Adrenal gland (tissue), 12 donors: ENCODE results near the gene KLHL26. TPM values are rescaled to one million over a fixed set of nuclear protein-coding genes. Genes with fewer than 3 reads are reported as not detected.

ENCODE experiments used
- DNase-seq, 7 donors: peaks; one replicate each; pipeline ENCODE4 v3.0.0-alpha.2; 2019 to 2020
- H3K27ac ChIP-seq, 5 donors: fragments of 200-600 bp; sonication (generic) in 4 of 5; 1 replicate in 3 of 5; 2 replicates in 2 of 5; pipeline versions ENCODE4 v1.5.1 to v1.8.0; 2016 to 2020; ENCODE audit warnings: mild to moderate bottlenecking in 1 of 5
- H3K27me3 ChIP-seq: fragments of 200-600 bp; 2 replicates; pipeline ENCODE4 v1.8.0; 2021
- H3K36me3 ChIP-seq, 2 donors: fragments of 200-600 bp; replicated peaks in 1 of 2; 1 replicate in 1 of 2; 2 replicates in 1 of 2; pipeline versions ENCODE4 v1.5.1 to v1.8.0; 2018 to 2022
- H3K4me1 ChIP-seq, 2 donors: fragments of 200-600 bp; replicated peaks in 1 of 2; 1 replicate in 1 of 2; 2 replicates in 1 of 2; pipeline versions ENCODE4 v1.5.1 to v1.8.0; 2018 to 2021
- H3K4me3 ChIP-seq, 4 donors: fragments of 200-600 bp; sonication (generic) in 3 of 4; one replicate each; pipeline ENCODE4 v1.5.1; 2016 to 2018
- H3K9me3 ChIP-seq, 3 donors: fragments of 200-600 bp; sonication (generic) in 1 of 3; replicated peaks in 1 of 3; 1 replicate in 2 of 3; 2 replicates in 1 of 3; pipeline versions ENCODE4 v1.5.1 to v1.8.0; 2016 to 2021
- POLR2A ChIP-seq, 2 donors: fragments of 450-650 bp; IDR thresholded peaks; one replicate each; pipeline ENCODE4 v1.6.1; 2017; ENCODE audit warnings: antibody characterized with exemption in 2 of 2, mild to moderate bottlenecking in 2 of 2, moderate library complexity in 1 of 2
- WGBS, 4 donors: extraction: QIAGEN DNeasy Blood & Tissue Kit in 2 of 4; methylation state at CpG; one replicate each; pipeline versions ENCODE4 v1.1.5 to v1.1.7; 2013 to 2017; 5-methylcytosine and 5-hydroxymethylcytosine counted together
- intact Hi-C, 2 donors: fragments of 100-400 bp; cut with DNase I; formaldehyde crosslinking; loops; one replicate each; pipeline versions ENCODE4 v1.14.1 to v1.15.0; 2022 to 2023
- polyA plus RNA-seq, 3 donors: library from polyadenylated mRNA; stranded (reverse); fragments of 200-250 nt in 2 of 3; fragments of 350-450 nt in 1 of 3; fragmentation: Illumina TruSeq in 1 of 3; extraction: RNeasy Lipid Tissue Mini Kit (QIAGEN cat#74804) in 1 of 3; gene quantifications; one replicate each; pipeline ENCODE4 v1.2.3, GENCODE V29; 2013 to 2014
- small RNA-seq, 2 donors: library from RNA; depleted of rRNA; stranded (forward); fragments of <200 nt; gene quantifications; one replicate each; pipeline ENCODE3, GENCODE V24; 2016
- total RNA-seq, 9 donors: library from RNA; depleted of rRNA in 4 of 9; stranded (reverse); fragments of >200 nt in 4 of 9; fragments of 120-200 nt in 1 of 9; fragmentation: NEBNext Ultra II Directional in 1 of 9; extraction: Animal tissue kit (Norgen Biotek cat#: 25700) in 1 of 9; gene quantifications; one replicate each; pipeline versions ENCODE4 v1.1.0 to v1.2.4, GENCODE V29; 2013 to 2023
- TF ChIP-seq, protein P1 (sequence below), 6 experiments: fragments of 450-650 bp in 4 of 6; fragments of 200-600 bp in 2 of 6; sonication (generic) in 1 of 6; IDR thresholded peaks; 1 replicate in 5 of 6; 2 replicates in 1 of 6; pipeline versions ENCODE4 v1.5.1 to v1.8.0; 2016 to 2021; ENCODE audit warnings: antibody characterized with exemption in 6 of 6, mild to moderate bottlenecking in 2 of 6, moderate library complexity in 1 of 6
- donor health status: healthy with polysubstance abuse.
- donor health status: Bipolar disorder and iron deficiency.
- donor health status: DM: yes; HTN: yes; CAD: no.
- donor health status: DM: no; HTN: no; CAD: no.
- donor health status: DM: no; HTN: no; CAD: no.
- donor health status: DM: yes; HTN: yes; CAD: no.

Gene KLHL26
- total and polyA plus RNA-seq, 12 donors: 1.4 to 15.2 (median 8.2) TPM

DNA sequence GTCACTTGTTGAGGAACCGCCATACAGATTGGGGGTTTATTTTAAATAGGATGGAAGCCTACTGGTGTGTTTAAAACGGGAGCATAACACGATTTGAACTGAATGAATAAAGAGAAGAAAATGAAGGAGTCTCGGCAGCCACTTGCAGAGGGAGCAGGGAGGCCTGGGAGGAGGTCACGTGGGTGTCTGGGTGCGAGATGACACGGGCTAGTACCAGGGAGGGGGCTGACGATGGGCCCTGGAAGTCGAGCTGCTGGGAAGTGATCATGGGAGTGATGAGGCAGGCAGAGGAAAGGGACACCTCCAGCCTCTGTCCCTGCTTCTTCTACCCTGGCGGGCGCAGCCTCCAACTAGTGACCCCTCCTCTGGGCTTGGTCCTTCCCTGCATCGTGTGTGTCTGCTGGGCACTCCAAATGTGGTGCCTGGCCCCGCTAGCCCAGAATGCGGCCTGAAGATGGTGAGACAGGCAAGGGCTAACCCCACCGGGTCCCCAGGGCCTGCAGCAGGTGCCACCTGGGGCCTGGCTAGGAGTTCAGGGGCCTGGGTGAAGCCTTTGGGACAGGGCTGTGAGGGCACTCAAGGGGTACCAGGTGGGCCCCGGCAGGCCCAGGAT is 82.1 kb downstream of the KLHL26 start:
- Histone ChIP-seq H3K4me1 (peaks cover under 1 to 11% of the 10 kb centered on the region in 2 donors), H3K27me3 (no peaks in the 10 kb centered on the region), H3K27ac (no peak overlapping the region), H3K4me3 (no peak overlapping the region), H3K9me3 (no peaks in the 10 kb centered on the region), H3K36me3 (no peaks in the 10 kb centered on the region)
- 84 to 96% (median 88%) methylated on average over 11 to 16 of the region's 16 CpGs for WGBS, 4 donors
- no peak for DNase-seq
- intact Hi-C loops: no loop called here
- TF ChIP-seq, protein P1, sequence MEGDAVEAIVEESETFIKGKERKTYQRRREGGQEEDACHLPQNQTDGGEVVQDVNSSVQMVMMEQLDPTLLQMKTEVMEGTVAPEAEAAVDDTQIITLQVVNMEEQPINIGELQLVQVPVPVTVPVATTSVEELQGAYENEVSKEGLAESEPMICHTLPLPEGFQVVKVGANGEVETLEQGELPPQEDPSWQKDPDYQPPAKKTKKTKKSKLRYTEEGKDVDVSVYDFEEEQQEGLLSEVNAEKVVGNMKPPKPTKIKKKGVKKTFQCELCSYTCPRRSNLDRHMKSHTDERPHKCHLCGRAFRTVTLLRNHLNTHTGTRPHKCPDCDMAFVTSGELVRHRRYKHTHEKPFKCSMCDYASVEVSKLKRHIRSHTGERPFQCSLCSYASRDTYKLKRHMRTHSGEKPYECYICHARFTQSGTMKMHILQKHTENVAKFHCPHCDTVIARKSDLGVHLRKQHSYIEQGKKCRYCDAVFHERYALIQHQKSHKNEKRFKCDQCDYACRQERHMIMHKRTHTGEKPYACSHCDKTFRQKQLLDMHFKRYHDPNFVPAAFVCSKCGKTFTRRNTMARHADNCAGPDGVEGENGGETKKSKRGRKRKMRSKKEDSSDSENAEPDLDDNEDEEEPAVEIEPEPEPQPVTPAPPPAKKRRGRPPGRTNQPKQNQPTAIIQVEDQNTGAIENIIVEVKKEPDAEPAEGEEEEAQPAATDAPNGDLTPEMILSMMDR (IDR thresholded peaks at IDR 0.05): no peak
- no peak for TF ChIP-seq POLR2A (IDR thresholded peaks at IDR 0.05)

DNA sequence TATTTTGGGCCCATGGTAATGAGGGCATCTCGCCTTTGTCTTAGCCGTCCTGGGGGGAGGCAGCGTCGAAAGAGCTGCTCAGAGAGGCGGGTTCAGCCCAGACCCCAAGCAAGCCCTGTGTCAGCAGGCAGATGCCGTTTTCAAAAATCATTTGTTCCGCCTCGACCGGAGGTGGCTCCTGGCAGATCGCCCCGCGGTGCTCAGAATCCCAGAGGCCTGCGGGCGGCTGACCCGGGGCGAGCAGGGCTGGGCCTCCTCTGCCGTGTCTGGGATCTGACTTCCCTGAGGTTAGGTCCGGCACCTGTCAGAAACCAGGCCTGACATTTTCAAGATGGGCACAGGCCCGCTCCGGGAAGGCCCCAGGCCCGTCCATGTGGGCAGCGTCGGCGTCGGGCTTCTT is 82.7 kb downstream of the KLHL26 start:
- TF ChIP-seq, protein P1 (IDR thresholded peaks at IDR 0.05): no peak
- no peak for TF ChIP-seq POLR2A (IDR thresholded peaks at IDR 0.05)
- H3K36me3 ChIP-seq: no peaks in the 10 kb centered on the region
- no peak overlapping the region for H3K27ac ChIP-seq
- H3K9me3 ChIP-seq: no peaks in the 10 kb centered on the region
- 89 to 91% (median 90%) methylated on average over 20 to 25 of the region's 25 CpGs for WGBS, 4 donors
- H3K4me3 ChIP-seq: no peak overlapping the region
- no peaks in the 10 kb centered on the region for H3K27me3 ChIP-seq
- peaks cover 0 to 10% of the 10 kb centered on the region in 2 donors for H3K4me1 ChIP-seq
- intact Hi-C loops: no loop called here
- DNase-seq: no peak

Small RNA genes within 50 kb of the gene (small RNA-seq; reads per million reads assigned to genes)
- 0 reads per million in 2 donors for gene RN7SL155P

Other genes starting within 250 kb of the KLHL26 start
- 10 to 100 TPM in 7 of 9 donors, 1 to 10 TPM in 2; 1.5 to 38.2 (median 21.6) TPM for gene LRRC25, start 239.4 kb upstream of the KLHL26 start, total RNA-seq
- gene LRRC25, start 239.4 kb upstream of the KLHL26 start, polyA plus RNA-seq: 10 to 100 TPM in 1 of 3 donors, 1 to 10 TPM in 2; 5.1 to 18.4 (median 8.5) TPM
- 100 to 1,000 TPM in 1 of 9 donors, 10 to 100 TPM in 8; 38.9 to 119 (median 69.9) TPM for gene SSBP4, start 217.6 kb upstream of the KLHL26 start, total RNA-seq
- 100 to 1,000 TPM in 2 of 3 donors, 1 to 10 TPM in 1; 9.1 to 160 (median 136) TPM for gene SSBP4, start 217.6 kb upstream of the KLHL26 start, polyA plus RNA-seq
- gene ISYNA1, start 198.9 kb upstream of the KLHL26 start, total RNA-seq: 100 to 1,000 TPM in 3 of 9 donors, 10 to 100 TPM in 6; 32.3 to 211 (median 66.0) TPM
- gene ISYNA1, start 198.9 kb upstream of the KLHL26 start, polyA plus RNA-seq: 100 to 1,000 TPM in 2 of 3 donors, 1 to 10 TPM in 1; 3.2 to 313 (median 125) TPM
- 10 to 100 TPM in 7 of 9 donors, 1 to 10 TPM in 2; 3.6 to 28.3 (median 14.2) TPM for gene ELL, start 115.0 kb upstream of the KLHL26 start, total RNA-seq
- 10 to 100 TPM in 1 of 3 donors, 1 to 10 TPM in 2; 1.8 to 14.3 (median 9.1) TPM for gene ELL, start 115.0 kb upstream of the KLHL26 start, polyA plus RNA-seq
- 100 to 1,000 TPM; 128 to 463 (median 261) TPM for gene FKBP8, start 93.5 kb upstream of the KLHL26 start, total RNA-seq
- gene FKBP8, start 93.5 kb upstream of the KLHL26 start, polyA plus RNA-seq: 100 to 1,000 TPM in 2 of 3 donors, 10 to 100 TPM in 1; 26.3 to 816 (median 417) TPM
- 100 to 1,000 TPM in 3 of 9 donors, 10 to 100 TPM in 6; 57.7 to 165 (median 83.3) TPM for gene KXD1, start 79.2 kb upstream of the KLHL26 start, total RNA-seq
- 100 to 1,000 TPM in 1 of 3 donors, 10 to 100 TPM in 2; 74.2 to 120 (median 79.4) TPM for gene KXD1, start 79.2 kb upstream of the KLHL26 start, polyA plus RNA-seq
- gene UBA52, start 65.2 kb upstream of the KLHL26 start, total RNA-seq: 1,000 to 10,000 TPM in 6 of 9 donors, 100 to 1,000 TPM in 3; 781 to 1,331 (median 1,025) TPM
- gene UBA52, start 65.2 kb upstream of the KLHL26 start, polyA plus RNA-seq: 1,000 to 10,000 TPM in 2 of 3 donors, 100 to 1,000 TPM in 1; 950 to 1,900 (median 1,669) TPM
- gene REX1BD, start 48.2 kb upstream of the KLHL26 start, total RNA-seq: 100 to 1,000 TPM in 3 of 9 donors, 10 to 100 TPM in 6; 56.1 to 268 (median 89.4) TPM
- gene REX1BD, start 48.2 kb upstream of the KLHL26 start, polyA plus RNA-seq: 100 to 1,000 TPM in 2 of 3 donors, 1 to 10 TPM in 1; 8.8 to 156 (median 148) TPM
- gene CRLF1, start 30.2 kb upstream of the KLHL26 start, total RNA-seq: 100 to 1,000 TPM in 1 of 9 donors, 10 to 100 TPM in 5, 1 to 10 TPM in 2, under 1 TPM in 1; 0.44 to 111 (median 15.0) TPM
- 10 to 100 TPM in 2 of 3 donors, 1 to 10 TPM in 1; 5.7 to 80.0 (median 51.2) TPM for gene CRLF1, start 30.2 kb upstream of the KLHL26 start, polyA plus RNA-seq
- 10 to 100 TPM in 2 of 9 donors, 1 to 10 TPM in 6, under 1 TPM in 1; 0.89 to 13.9 (median 5.2) TPM for gene TMEM59L, start 24.2 kb upstream of the KLHL26 start, total RNA-seq
- 10 to 100 TPM in 1 of 3 donors, 1 to 10 TPM in 2; 1.9 to 14.5 (median 5.5) TPM for gene TMEM59L, start 24.2 kb upstream of the KLHL26 start, polyA plus RNA-seq
- gene CRTC1, start 46.7 kb downstream of the KLHL26 start, total RNA-seq: 10 to 100 TPM in 6 of 9 donors, 1 to 10 TPM in 3; 3.1 to 22.5 (median 10.2) TPM
- gene CRTC1, start 46.7 kb downstream of the KLHL26 start, polyA plus RNA-seq: 10 to 100 TPM in 2 of 3 donors, 1 to 10 TPM in 1; 4.6 to 38.1 (median 18.1) TPM
- gene COMP, start 154.3 kb downstream of the KLHL26 start, total RNA-seq: under 1 TPM in 1 of 9 donors, not detected in 8; 0.11 TPM
- under 1 TPM in 2 of 3 donors, not detected in 1; 0.16 to 0.17 TPM for gene COMP, start 154.3 kb downstream of the KLHL26 start, polyA plus RNA-seq
- 100 to 1,000 TPM in 1 of 9 donors, 10 to 100 TPM in 8; 31.1 to 141 (median 78.7) TPM for gene UPF1, start 194.9 kb downstream of the KLHL26 start, total RNA-seq
- 10 to 100 TPM; 27.6 to 80.8 (median 55.1) TPM for gene UPF1, start 194.9 kb downstream of the KLHL26 start, polyA plus RNA-seq